SJCRH30 (cell line): ENCODE results near the gene PKD2. TPM values are rescaled to one million over a fixed set of nuclear protein-coding genes. Genes with fewer than 3 reads are reported as not detected.

Source experiments
- DNase-seq, 2 experiments: peaks; one replicate each; pipeline ENCODE4 v3.0.0-alpha.2; 2015 to 2020
- H3K27ac ChIP-seq: fragments of 250-450 bp; sonication (Bioruptor Pico); 2 replicates; pipeline ENCODE4 v1.5.1; 2020; ENCODE audit warnings: mild to moderate bottlenecking, moderate library complexity
- H3K27me3 ChIP-seq: fragments of 250-450 bp; sonication (Bioruptor Pico); 2 replicates; pipeline ENCODE4 v1.5.1; 2020; ENCODE audit warnings: mild to moderate bottlenecking, moderate library complexity
- H3K36me3 ChIP-seq: fragments of 250-450 bp; sonication (Bioruptor Pico); 2 replicates; pipeline ENCODE4 v1.5.1; 2020; ENCODE audit warnings: mild to moderate bottlenecking, moderate library complexity
- H3K4me1 ChIP-seq: fragments of 250-450 bp; sonication (Bioruptor Pico); 2 replicates; pipeline ENCODE4 v1.5.1; 2020; ENCODE audit warnings: mild to moderate bottlenecking, moderate library complexity
- H3K4me3 ChIP-seq: fragments of 250-450 bp; sonication (Bioruptor Pico); 2 replicates; pipeline ENCODE4 v1.5.1; 2020; ENCODE audit warnings: mild to moderate bottlenecking, moderate library complexity
- H3K9me3 ChIP-seq: fragments of 250-450 bp; sonication (Bioruptor Pico); replicated peaks from 2 replicates; pipeline ENCODE4 v1.5.1; 2020; ENCODE audit warnings: mild to moderate bottlenecking, moderate library complexity
- total RNA-seq: library from RNA; depleted of rRNA; stranded (reverse); fragments of >200 nt; shearing (Covaris generic); gene quantifications from 2 replicates; pipeline ENCODE4 v1.2.3, GENCODE V29; 2014

Gene PKD2
- total RNA-seq, 1 experiment from 2014 or later: 34.2 TPM

- DNase-seq: no peak
- H3K36me3 ChIP-seq: peaks cover 45% of the 10 kb centered on the region
- no peaks in the 10 kb centered on the region for H3K4me1 ChIP-seq
- H3K4me3 ChIP-seq: no peak overlapping the region
- no peaks in the 10 kb centered on the region for H3K9me3 ChIP-seq
- no peak overlapping the region for H3K27ac ChIP-seq
- H3K27me3 ChIP-seq: no peaks in the 10 kb centered on the region
These were observed 46.8 kb downstream of the PKD2 start for GRCh38 chr4:88054229-88054628.

DNA sequence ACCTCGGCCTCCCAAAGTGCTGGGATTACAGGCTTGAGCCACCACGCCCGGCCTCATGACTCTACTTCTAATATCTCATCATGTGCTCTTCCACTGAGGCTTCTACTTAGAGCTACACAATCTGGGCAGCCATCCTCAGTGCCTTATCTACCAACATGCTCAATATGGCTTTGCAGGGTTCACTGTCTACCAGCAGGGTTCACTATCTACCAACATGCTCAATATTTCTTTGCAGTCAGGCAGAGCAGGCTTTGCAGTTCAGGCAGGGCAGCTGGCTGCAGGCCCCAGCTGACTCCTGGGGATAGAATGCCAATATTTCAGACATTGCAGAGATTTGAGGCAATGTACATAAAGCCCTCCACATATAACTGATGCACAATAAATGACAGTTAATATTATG, 47.5 kb downstream of the PKD2 start:
- peaks cover 47% of the 10 kb centered on the region for H3K36me3 ChIP-seq
- no peaks in the 10 kb centered on the region for H3K4me1 ChIP-seq
- DNase-seq: peak; percentile 24 to 52

DNA sequence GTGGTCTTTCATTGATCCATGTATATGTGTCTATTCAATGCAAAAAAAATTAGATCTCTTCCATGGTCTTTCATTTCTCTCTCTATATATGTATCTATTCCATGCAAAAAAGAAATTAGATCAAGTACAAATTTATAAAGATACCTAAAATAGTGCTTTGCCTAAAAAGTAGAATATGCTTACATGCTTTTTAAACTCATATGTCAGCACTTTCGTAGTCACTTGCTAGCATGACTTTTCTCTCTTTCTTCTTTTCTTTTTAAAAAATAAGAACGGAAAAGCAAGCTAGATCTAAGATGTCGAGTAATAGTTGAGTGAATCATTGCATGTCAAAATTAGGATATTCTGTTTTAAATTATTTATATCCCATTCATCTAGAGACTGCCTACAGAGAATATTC, 50.9 kb downstream of the PKD2 start:
- H3K4me3 ChIP-seq: no peak overlapping the region
- H3K4me1 ChIP-seq: no peaks in the 10 kb centered on the region
- no peak for DNase-seq
- H3K27me3 ChIP-seq: no peaks in the 10 kb centered on the region
- H3K36me3 ChIP-seq: peaks cover 68% of the 10 kb centered on the region
- H3K27ac ChIP-seq: no peak overlapping the region
- no peaks in the 10 kb centered on the region for H3K9me3 ChIP-seq

More for the DNA sequence above, 47.5 kb downstream of the PKD2 start:
- H3K27me3 ChIP-seq: no peaks in the 10 kb centered on the region
- H3K27ac ChIP-seq: no peak overlapping the region
- H3K4me3 ChIP-seq: no peak overlapping the region
- no peaks in the 10 kb centered on the region for H3K9me3 ChIP-seq

GRCh38 chr4:88059766-88060165, 52.3 kb downstream of the PKD2 start:
- no peaks in the 10 kb centered on the region for H3K27me3 ChIP-seq
- H3K36me3 ChIP-seq: peaks cover 78% of the 10 kb centered on the region
- no peak overlapping the region for H3K27ac ChIP-seq
- DNase-seq: no peak
- no peaks in the 10 kb centered on the region for H3K4me1 ChIP-seq
- no peak overlapping the region for H3K4me3 ChIP-seq
- H3K9me3 ChIP-seq: no peaks in the 10 kb centered on the region

DNA sequence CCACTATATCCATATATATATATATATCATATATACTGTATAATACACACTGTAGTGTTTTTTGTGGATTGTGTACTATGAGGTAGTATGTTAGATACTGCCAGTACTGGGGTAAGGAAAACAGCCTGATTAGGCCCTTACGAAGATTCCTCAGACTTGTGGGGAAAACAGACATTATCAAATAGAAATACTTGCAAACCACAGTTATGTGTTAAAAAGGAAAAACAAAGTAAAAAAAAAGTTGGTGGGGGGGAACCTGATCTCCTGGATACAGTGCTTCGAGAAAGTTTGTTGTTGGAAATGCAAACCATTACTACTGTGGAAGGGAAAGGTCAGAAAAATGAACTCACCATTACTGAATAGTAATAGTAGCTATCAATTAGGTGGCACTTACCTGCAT, 53.0 kb downstream of the PKD2 start:
- DNase-seq: no peak
- Histone ChIP-seq H3K36me3 (peaks cover 80% of the 10 kb centered on the region), H3K4me3 (no peak overlapping the region), H3K27me3 (no peaks in the 10 kb centered on the region), H3K27ac (no peak overlapping the region), H3K9me3 (no peaks in the 10 kb centered on the region), H3K4me1 (no peaks in the 10 kb centered on the region)

- H3K27ac ChIP-seq: no peak overlapping the region
- H3K4me3 ChIP-seq: no peak overlapping the region
- H3K9me3 ChIP-seq: no peaks in the 10 kb centered on the region
- no peaks in the 10 kb centered on the region for H3K27me3 ChIP-seq
- no peak for DNase-seq
- no peaks in the 10 kb centered on the region for H3K4me1 ChIP-seq
- peaks cover 85% of the 10 kb centered on the region for H3K36me3 ChIP-seq
These were observed 54.9 kb downstream of the PKD2 start for GRCh38 chr4:88062311-88062710.

DNA sequence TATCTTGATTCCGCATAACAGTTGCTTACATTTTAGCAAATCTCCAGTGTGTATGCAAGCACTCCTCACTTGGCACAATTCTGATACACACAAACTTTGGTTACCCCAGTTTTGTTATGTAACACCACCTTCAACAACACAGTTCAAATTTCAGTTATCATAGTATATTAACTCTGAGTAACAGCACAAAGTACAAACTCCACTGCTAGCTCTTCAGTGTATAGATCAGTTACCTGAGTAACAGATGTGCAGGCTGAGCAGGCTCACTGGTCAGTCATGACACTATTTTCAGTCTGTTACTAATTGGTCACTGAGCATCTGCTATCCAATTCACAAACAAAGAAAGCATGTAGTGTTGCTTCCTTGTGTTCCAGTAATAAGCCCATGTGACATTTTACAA, 55.4 kb downstream of the PKD2 start:
- no peaks in the 10 kb centered on the region for H3K4me1 ChIP-seq
- no peak for DNase-seq
- peaks cover 87% of the 10 kb centered on the region for H3K36me3 ChIP-seq

DNA sequence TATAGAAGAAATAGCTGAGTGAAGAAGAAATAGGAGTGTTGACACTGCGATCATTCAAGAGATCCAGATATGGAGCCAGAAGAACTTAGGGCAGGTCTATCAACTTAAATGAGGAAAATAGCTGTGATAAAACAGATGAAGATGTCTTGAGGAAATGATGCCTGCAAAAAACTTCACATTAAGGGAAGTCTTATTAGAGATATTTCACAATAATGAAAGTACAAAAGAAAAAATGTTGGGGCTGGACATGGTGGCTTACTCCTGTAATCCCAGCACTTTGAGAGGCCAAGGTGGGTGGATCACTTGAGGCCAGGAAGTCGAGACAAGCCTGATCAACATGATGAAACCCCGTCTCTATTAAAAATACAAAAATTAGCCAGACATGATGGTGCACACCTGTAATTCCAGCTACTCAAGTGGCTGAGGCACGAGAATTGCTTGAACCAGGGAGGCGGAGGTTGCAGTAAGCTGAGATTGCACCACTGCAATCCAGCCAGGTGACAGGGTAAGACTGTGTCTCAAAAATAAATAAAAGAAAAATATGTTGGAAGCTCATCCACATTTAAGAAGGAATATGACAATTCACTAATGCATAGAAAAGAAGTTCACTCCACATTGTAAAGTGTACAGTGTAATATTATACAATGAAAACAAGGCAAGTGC, 56.3 kb downstream of the PKD2 start:
- no peaks in the 10 kb centered on the region for H3K4me1 ChIP-seq
- no peaks in the 10 kb centered on the region for H3K27me3 ChIP-seq
- no peak overlapping the region for H3K4me3 ChIP-seq
- H3K36me3 ChIP-seq: peaks cover 88% of the 10 kb centered on the region
- H3K9me3 ChIP-seq: 0 out of 2 replicates have a peak, but pooled peaks cover 3% of the 10 kb centered on the region
- DNase-seq: no peak
- no peak overlapping the region for H3K27ac ChIP-seq

More for the DNA sequence above, 55.4 kb downstream of the PKD2 start:
- no peak overlapping the region for H3K27ac ChIP-seq
- H3K27me3 ChIP-seq: no peaks in the 10 kb centered on the region
- H3K9me3 ChIP-seq: no peaks in the 10 kb centered on the region
- no peak overlapping the region for H3K4me3 ChIP-seq

DNA sequence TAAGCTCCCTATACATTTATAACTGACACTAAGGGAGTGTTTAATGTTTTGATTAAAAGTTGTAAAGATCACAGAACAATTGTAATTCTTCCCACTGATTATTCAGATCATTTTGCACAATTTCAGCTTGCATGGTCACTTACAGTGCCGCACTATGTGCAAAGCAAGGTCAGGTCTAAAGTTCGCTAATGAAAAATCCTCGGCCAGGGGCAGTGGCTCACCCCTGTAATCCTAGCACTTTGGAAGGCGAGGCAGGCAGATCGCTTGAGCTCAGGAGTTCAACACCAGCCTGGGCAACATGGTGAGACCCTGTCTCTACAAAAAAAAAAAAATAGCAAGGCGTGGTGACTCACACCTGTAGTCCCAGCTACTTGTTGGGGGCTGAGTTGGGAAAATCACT, 57.0 kb downstream of the PKD2 start:
- Histone ChIP-seq H3K9me3 (0 out of 2 replicates have a peak, but pooled peaks cover 3% of the 10 kb centered on the region), H3K36me3 (peaks cover 88% of the 10 kb centered on the region), H3K4me1 (no peaks in the 10 kb centered on the region), H3K4me3 (no peak overlapping the region), H3K27me3 (no peaks in the 10 kb centered on the region), H3K27ac (no peak overlapping the region)
- no peak for DNase-seq

- Histone ChIP-seq H3K9me3 (0 out of 2 replicates have a peak, but pooled peaks cover 3% of the 10 kb centered on the region), H3K27ac (no peak overlapping the region), H3K4me3 (no peak overlapping the region), H3K4me1 (peaks cover 5% of the 10 kb centered on the region; the same call in 1 of the 2 replicates), H3K27me3 (no peaks in the 10 kb centered on the region), H3K36me3 (peaks cover 85% of the 10 kb centered on the region)
- DNase-seq: peak in 1 of 2 experiments; percentile 13
These were observed 62.6 kb downstream of the PKD2 start for GRCh38 chr4:88070031-88070430.

DNA sequence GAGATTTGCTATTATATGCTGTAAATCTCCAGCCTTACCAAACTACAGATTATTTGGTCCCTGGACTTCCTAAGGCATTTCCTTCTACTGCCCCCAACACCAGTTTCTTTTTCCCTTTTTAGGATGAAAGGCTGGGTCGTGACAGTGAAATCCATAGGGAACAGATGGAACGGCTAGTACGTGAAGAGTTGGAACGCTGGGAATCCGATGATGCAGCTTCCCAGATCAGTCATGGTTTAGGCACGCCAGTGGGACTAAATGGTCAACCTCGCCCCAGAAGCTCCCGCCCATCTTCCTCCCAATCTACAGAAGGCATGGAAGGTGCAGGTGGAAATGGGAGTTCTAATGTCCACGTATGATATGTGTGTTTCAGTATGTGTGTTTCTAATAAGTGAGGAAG, 67.9 kb downstream of the PKD2 start:
- no peak overlapping the region for H3K4me3 ChIP-seq
- peaks cover 68% of the 10 kb centered on the region for H3K36me3 ChIP-seq
- no peaks in the 10 kb centered on the region for H3K4me1 ChIP-seq
- no peak for DNase-seq
- H3K27ac ChIP-seq: no peak overlapping the region
- H3K27me3 ChIP-seq: no peaks in the 10 kb centered on the region
- H3K9me3 ChIP-seq: no peaks in the 10 kb centered on the region

DNA sequence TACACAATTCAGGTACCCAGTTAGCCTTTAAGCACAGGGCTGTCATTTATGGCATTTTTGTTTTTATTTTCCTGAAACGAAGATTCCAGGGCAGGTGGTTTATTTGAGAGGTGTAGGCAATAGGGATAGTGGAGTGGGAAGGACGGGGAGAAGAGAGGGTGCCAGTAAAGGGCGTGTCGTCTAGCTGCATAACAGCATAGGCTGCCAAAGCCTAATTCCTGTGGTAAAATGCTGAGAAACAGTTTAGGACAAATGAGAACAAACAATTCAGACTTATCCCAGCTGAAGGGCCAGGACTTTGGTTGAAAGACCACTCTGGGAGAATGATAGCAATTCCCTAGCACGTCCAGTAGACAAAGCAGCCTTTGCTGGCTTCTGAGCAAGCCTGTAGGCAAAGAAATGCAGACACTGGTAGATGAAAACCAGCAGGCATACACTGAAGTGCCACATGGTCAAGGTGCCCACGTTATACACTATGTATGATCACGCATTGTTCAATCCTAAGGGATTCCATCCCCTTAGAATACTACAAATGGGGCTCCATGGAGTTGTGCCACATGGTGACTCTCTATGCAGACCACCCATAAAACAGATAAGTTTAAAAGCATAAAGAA, 70.6 kb downstream of the PKD2 start:
- Histone ChIP-seq H3K27me3 (no peaks in the 10 kb centered on the region), H3K27ac (no peak overlapping the region), H3K4me3 (no peak overlapping the region), H3K36me3 (peaks cover 43% of the 10 kb centered on the region), H3K4me1 (no peaks in the 10 kb centered on the region), H3K9me3 (no peaks in the 10 kb centered on the region)
- DNase-seq: no peak

DNA sequence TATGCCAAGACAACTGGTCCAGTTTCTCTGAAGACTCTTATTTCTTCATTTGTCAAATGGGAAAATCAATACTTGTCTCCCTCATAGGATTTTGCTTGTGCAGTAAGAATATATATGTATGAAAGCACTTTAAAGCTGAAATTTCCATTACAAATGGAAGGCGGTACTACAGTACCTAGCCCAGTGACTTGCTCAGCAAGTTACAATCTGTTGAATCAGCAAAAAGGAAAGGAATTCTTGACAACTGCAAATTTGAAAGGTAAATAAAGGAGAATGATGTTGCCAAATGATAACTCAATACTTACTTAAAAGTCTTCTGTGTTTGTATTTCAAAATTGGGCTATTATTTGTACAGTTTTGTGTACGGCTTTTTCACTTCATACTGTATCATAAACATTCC, 71.1 kb downstream of the PKD2 start:
- Histone ChIP-seq H3K27ac (no peak overlapping the region), H3K9me3 (no peaks in the 10 kb centered on the region), H3K4me1 (no peaks in the 10 kb centered on the region), H3K36me3 (peaks cover 43% of the 10 kb centered on the region), H3K4me3 (no peak overlapping the region), H3K27me3 (no peaks in the 10 kb centered on the region)
- DNase-seq: no peak

DNA sequence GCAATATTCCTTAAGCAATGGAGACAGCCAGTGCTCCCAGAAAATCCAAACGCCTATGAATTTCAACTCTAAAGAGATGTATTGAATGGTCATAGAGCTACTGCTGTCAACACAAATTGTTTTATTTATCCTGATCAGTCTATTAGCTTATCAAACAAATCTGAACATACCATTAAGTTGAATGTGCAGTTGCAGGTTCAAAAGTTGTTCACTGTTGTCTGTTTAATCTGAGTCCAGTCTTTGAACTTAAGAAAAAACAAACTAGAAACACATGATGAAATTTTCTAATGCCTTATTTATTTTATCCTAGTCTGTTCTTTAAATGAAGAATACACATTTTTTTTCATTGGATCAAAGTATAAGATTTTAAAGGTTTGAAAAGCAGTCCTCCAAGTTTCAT, 73.2 kb downstream of the PKD2 start:
- peaks cover 25% of the 10 kb centered on the region for H3K36me3 ChIP-seq

GRCh38 chr4:88087004-88087403, 79.6 kb downstream of the PKD2 start:
- Histone ChIP-seq H3K4me3 (no peak overlapping the region), H3K27me3 (no peaks in the 10 kb centered on the region), H3K9me3 (no peaks in the 10 kb centered on the region)

More for the DNA sequence above, 73.2 kb downstream of the PKD2 start:
- DNase-seq: no peak
- H3K9me3 ChIP-seq: no peaks in the 10 kb centered on the region
- no peaks in the 10 kb centered on the region for H3K27me3 ChIP-seq
- no peak overlapping the region for H3K4me3 ChIP-seq
- H3K4me1 ChIP-seq: no peaks in the 10 kb centered on the region
- no peak overlapping the region for H3K27ac ChIP-seq

GRCh38 chr4:88090898-88091297, 83.5 kb downstream of the PKD2 start:
- no peak overlapping the region for H3K27ac ChIP-seq
- no peaks in the 10 kb centered on the region for H3K27me3 ChIP-seq
- no peaks in the 10 kb centered on the region for H3K36me3 ChIP-seq
- no peak overlapping the region for H3K4me3 ChIP-seq
- H3K9me3 ChIP-seq: no peaks in the 10 kb centered on the region
- H3K4me1 ChIP-seq: no peaks in the 10 kb centered on the region
- DNase-seq: no peak

More at GRCh38 chr4:88087004-88087403, 79.6 kb downstream of the PKD2 start:
- H3K36me3 ChIP-seq: no peaks in the 10 kb centered on the region
- H3K27ac ChIP-seq: no peak overlapping the region
- no peak for DNase-seq
- H3K4me1 ChIP-seq: no peaks in the 10 kb centered on the region
